GM21515 (cell line): Measurements from ENCODE around the gene NAA35.
"Not testable (repeated sequence)": the region's sequence is repeated elsewhere in the genome, so short reads cannot be mapped to it uniquely, and the experiment has no call there.

Source experiments
- ATAC-seq: cut with Tn5 transposase; IDR thresholded peaks from one replicate; pipeline ENCODE4 v1.9.1; 2021; ENCODE audit not compliant: unreplicated experiment

NAA35 gene

DNA sequence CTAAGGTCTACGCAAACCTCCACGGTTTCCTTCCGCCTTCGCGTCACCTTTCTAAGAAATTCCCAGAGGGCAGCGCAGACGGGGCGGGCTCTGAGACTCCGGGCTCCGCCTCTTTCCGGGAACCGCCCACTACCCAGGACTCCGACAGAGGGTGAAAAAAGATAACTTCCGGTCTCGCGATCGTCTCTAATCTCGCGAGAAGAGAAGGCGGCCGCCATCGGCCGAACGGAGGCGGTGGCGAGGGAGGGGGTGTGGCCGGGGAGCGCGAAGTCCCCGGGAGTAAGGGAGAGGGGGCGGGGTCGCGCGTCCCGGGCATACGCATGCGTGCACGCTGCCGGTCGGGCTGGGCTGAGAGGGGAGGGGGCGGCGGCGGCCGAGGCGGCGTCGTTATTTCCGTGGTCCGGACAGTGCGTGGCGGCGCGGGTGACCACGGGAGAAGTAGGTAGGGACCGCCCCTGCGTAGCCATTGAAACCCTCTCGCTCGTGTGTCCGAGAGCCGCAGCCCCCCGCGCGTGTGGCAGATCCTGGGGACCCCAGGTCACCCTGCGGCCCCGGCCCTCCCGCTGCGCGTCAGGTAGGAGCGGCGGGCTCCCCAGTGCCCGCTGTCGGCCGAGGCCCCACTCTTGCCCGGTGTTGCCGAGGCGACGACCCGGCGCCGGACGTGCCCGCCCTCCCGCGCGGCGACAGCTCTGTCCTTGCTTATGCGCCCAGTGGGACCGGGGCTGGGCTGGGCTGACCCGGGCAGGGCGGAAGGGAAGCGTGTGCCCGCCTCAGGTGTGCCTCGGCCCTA, at the start of gene NAA35:
TSS of gene NAA35 (plus strand) at position 315 of the 790 bp plus-strand sequence. CDS start 1,014 bp downstream, outside the sequence.
- ATAC-seq: peak; percentile 93

DNA sequence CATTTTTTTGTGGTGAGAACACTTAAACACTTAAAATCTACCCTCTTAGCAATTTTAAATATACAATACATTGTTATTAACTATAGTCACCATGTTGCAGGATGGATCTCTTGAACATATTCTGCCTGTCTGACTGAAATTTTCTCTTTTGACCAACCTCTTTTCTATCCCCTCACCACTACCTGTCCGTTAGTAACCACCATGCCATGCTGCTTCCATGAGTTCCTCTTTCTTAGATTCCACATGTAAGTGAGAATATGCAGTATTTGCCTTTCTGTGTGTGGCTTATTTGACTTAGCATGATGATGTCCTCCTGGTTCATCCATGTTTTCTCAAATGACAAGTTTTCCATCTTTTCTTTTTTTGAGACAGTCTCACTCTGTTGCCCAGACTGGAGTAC, 48.5 kb upstream of the NAA35 start:
- ATAC-seq: no peak

DNA sequence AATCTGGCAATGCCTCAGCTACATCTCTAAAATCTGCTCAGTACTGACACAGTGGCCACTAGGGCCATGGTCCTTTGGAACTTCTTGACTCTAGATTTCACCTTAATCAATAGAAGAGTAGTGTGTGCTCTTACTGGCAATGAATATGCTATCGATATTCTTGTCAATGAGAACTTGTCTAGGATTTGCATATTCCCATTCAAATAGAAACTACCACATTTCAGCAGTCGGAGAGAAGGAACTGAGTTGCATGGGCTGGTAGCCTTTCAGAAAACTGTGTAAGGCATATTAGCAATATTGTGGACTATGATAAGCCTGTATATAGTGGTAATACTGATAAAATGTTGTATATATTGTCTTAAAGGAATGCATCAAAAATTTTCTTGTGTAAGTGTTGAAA, 45.3 kb upstream of the NAA35 start:
- no peak for ATAC-seq

DNA sequence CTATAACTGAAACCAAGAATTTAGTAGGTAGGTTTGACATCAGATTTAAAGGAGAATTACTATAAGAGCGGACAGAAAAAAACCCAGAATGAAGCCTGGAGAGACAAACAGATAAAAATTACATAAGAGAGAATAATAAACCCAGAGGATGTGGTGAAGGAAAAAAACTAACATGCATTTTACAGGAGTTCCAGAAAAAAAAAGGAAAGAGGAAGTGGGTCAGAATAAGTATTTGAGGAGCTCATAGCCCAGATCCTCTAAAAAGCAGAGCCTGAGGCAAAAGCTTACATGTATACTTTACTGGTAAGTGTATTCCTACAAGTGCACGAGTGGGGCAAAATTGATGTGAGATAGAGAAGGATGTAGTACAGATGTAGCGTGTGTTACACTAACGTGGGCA, 43.1 kb upstream of the NAA35 start:
- ATAC-seq: no peak

DNA sequence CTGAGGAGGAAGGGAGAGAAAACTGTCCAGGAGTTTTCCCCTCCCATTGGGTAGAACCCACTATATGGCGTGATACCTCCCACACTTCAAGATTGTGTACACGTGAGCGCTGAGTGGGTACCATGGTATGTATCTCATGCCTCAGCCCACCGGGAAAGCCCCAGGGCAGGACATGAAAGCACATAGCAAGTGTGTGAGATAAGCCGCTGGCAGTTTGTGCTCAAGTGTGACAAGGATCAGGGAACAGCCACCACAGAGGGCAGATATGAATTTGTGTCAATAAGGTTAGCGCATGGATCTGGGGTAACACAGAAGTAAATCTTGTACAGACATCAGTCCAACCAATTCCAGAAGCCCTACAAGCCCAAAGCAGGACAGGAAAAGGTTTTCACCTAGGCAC, 42.6 kb upstream of the NAA35 start:
- no peak for ATAC-seq

DNA sequence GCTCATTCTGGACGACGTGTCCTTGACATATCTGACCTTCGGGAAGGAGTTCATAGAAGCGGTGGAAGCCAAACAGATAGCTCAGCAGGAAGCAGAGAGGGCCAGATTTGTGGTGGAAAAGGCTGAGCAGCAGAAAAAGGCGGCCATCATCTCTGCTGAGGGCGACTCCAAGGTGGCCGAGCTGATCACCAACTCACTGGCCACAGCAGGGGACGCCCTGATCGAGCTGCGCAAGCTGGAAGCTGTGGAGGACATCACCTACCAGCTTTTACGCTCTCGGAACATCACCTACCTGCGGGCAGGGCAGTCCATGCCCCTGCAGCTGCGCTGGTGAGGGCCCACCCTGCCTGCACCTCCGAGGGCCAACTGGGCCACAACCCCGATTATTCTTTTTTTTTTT, 41.6 kb upstream of the NAA35 start:
- no peak for ATAC-seq

DNA sequence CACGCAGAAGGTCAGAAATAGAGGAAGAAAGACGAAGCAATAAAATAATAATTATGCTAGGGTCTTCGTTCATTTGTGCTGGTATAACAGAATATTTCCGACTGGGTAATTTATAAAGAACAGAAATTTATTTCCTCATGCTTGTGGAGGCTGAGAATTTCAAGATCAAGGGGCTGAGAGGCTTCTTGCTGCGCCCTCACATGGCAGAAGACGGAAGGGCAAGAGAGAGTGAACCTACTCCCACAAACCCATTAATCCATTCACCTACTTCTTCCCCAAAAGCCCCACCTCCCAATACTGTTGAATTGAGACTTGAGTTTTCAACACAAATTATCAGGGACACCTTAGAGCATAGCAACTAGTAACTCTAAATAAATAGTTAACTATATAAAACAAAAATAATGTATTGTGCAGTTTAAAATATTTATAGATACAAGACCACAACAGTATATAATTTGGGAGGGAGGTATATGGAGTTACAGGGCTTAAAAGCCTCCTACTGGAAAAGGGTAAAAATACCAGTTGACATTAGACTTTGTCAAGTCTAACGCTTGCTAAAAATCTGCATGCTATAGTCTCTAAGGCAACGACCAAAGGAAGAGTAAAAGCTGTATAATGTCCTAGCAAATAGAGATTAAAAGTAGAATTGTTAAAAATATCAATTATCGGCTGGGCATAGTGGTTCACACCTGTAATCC, 40.3 kb upstream of the NAA35 start:
- no peak for ATAC-seq

DNA sequence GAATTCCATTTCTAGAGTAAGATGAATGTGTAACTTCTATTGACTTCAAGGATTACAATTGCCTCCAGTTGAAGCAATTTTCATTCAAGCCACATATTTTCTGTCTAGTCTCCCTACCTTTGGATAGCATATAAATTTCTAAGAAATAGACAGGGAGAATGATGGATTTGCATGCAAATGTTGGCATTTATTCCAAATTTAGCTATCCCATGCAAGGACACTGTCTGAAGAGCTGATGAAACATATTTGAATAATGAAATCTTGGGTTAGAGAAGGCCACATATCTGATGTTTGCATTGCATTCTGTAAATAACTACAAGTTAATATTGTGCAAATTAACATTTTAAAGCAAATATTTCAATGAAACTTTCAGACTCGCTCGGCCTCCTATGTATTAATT, 36.0 kb upstream of the NAA35 start:
- no peak for ATAC-seq

DNA sequence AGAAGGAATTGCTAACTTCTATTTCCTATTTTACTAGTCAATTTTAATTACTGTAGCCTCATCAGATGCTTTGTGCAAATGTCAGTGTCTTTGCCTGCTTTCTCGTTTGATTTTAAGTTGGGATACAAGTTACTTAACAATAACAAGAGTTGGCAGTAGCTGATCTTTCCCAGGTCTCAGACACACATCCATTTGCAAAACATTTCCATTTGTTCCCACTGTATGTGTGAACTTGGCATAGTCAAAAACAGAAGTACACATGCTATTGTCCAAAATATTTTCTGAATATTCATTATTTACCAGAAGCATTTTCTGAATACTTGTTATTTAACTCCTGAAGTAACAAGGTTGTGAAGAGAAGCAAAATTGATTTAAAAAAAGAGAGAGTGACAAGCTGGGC, 35.0 kb upstream of the NAA35 start:
- ATAC-seq: no peak

DNA sequence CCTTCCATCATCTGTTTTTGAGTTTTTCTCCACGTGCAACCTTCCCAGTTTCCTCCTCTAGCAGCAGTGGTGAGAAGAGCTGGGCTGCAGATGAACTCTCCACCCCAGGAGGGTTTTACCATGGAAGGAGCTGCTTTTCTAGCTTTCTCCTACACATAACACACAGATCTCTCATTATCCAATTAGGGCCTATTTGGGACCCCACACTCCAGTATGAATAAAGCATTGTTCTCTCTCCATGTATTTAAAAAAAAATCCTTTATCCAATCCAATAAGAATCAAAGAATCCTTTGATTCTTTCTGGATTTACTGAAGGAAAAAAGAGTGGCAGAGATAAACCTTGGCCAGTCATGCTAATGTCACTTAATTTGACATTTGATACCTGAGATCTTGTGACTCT, 31.6 kb upstream of the NAA35 start:
- ATAC-seq: no peak

DNA sequence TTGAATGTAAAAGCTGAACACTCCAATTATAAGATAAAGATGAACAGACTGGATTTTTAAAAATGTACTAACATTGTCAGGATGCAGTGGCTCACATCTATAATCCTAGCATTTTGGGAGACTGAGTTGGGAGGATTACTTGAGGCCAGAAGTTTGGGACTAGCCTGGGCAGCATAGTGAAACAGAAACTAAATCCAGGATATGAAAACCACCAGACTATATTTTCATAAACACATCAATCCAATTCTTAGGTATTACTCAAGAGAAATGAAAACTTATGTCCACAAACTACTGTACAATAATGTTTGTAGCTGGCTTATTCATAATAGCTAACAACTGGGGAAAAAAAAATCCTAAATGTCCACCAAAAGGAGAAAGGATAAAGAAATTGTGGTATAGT, 26.8 kb upstream of the NAA35 start:
- ATAC-seq: no peak

DNA sequence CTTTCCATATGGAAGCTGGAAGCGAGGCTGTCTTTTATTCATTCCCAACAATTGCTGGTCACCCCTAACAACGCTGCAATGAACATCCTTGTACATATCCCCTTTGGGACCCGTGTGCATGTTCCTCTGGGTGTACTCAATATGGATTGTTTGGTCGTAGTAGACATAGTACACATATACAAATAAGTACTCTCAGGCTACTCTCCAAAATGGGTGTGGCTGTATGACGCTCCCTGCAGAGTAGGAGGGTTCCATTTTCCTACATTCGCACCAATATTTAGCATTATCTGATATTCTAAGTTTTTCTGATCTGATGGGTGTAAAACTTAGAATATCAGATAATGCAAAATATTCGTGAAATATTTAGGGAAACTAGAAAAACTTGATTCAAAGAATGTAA, 23.2 kb upstream of the NAA35 start:
- ATAC-seq: no peak

DNA sequence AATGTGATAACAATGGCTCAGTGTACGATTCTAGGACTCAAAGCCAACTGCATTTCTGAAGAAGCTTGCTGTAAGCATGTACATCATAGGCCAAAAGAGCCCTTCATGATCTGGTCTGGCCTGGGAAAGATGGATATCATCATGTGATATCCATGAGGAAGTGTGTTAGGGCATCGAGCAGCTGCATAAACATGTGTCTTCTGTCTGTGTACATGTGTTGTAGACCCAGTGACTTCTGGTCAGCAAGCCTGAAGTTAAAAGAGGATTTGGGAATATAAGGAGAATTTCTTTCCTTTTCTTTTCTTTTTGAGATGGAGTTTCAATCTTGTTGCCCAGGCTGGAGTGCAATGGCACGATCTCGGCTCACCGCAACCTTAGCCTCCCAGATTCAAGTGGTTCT, 15.5 kb upstream of the NAA35 start:
- no peak for ATAC-seq

DNA sequence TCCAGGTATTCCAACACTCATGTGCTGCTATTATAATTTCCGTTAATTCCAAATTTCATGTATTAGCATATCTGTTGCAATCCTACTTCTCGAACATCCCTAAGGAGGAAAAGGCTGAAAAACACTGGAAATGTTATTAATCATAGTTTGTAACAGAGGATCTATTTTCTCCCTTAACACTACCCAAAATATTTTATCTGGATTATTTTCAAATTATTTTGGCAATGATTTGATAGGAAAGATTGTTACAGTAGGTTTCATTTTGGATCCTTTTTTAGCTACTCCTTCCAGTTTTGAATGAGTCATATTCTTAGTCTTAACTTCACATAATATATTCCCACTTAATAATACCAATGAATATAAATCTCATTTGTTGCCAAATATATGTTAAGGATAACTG, 13.9 kb upstream of the NAA35 start:
- ATAC-seq: no peak

DNA sequence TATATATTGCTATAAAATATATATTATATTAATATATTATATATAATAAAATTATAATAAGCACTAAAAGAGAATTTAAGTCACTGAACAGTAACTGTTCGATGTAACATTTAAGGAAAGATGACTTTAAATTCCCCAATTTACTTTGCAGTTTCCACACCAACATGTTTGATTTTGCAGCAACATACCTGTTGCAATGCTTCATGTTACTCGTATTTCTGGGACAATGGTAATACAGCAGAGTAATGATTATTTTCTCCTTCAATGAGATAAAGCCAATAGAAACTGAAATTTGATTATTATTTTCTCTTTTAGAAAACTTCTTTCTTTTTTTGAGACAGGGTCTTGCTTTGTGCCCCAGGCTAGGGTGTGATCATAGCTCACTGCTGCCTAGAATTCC, 9.5 kb upstream of the NAA35 start:
- no peak for ATAC-seq

DNA sequence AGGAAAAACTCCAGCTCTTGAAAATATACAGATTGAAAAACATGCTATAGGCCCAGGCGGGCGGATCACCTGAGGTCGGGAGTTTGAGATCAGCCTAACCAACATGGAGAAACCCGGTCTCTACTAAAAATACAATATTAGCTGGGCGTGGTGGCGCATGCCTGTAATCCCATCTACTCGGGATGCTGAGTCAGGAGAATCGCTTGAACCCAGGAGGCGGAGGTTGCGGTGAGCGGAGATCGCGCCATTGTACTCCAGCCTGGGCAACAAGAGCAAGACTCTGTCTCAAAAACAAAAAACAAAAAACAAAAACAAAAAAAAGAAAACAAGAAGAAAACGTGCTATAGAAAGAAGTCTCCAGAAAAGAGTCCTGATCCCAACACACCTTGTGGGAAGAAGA, 5.0 kb upstream of the NAA35 start:
- not testable (repeated sequence) for ATAC-seq

DNA sequence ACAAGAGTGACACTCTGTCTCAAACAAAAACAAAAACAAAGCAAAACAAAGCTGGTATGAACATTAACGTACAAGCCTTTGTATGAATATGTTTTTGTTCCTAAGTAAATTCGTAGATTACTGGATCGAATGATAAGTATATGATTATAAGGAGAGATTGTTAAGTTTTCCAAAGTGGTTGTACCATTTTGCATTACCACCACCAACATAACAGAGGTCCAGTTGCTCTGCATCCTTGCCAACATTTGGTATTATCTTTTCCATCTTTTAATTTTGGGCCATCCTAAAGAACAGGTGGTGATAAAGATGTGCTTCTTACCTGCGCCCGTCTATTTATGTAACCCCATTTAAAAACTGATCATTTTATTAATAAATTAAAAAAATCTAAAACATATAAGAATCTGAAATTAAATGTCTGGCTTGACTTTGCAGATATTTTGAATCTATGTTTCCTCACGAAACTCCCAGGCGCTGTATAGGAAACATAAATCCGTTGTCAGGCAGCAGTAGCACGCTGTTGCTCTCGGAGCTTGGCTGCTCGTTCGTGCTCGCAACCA, 593 bp upstream of the NAA35 start:
- no peak for ATAC-seq

DNA sequence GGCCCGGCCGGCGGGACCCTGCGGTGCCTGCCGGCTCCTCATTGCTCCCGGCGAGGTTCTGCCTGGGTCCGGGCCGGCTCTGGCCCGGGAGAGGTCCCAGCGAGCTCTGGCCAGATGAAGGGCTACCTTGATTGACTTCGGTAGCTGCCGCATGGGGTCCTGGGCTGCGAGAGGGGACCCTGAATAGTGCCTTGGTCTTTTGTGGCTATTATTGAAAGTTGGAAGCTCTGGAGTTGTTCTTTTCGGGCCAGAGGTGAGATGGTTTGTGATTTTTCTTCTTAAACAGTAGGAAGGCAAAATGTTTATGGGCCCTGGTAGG, 635 bp downstream of the NAA35 start:
- ATAC-seq: no peak

DNA sequence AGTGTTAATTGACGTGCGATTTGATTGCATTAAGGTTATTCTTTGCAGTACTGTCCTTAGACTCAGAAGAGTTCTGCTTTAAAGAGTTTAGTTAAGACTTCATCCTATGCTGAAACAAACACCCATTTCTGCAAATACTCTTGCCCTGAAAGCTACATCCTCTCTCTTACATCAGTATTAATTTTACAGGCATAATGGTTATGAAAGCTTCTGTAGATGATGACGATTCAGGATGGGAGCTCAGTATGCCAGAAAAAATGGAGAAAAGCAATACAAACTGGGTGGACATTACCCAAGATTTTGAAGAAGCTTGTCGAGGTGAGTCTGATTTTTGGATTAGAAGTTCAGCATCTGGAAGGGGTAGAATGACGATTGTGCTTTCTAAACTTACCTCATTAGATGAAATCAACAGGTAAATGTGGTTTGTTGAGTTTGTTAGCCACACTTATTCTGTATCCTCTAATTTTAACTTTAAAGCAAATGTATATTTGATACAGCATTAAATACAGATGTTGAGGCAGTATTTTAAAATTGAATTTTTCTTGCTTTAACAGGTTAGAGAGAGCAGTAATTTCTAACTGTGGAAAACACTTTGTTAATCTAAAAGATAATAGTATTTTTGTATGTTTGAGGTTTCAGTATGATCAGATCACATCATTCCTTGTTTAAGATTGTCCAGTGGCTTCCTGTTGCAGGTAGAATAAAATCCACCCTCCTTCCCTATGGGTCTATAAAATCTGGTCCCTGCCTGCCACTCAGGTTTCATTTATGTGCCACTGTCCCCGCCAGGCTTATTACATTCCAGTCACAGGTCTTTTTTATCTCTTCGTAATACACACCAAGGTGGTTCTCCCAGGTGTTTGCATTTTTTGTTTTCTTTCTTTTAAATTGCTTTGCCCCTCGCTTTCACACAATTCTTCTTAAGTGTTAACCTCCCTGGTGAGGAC, 1.3 kb downstream of the NAA35 start:
- ATAC-seq: no peak

DNA sequence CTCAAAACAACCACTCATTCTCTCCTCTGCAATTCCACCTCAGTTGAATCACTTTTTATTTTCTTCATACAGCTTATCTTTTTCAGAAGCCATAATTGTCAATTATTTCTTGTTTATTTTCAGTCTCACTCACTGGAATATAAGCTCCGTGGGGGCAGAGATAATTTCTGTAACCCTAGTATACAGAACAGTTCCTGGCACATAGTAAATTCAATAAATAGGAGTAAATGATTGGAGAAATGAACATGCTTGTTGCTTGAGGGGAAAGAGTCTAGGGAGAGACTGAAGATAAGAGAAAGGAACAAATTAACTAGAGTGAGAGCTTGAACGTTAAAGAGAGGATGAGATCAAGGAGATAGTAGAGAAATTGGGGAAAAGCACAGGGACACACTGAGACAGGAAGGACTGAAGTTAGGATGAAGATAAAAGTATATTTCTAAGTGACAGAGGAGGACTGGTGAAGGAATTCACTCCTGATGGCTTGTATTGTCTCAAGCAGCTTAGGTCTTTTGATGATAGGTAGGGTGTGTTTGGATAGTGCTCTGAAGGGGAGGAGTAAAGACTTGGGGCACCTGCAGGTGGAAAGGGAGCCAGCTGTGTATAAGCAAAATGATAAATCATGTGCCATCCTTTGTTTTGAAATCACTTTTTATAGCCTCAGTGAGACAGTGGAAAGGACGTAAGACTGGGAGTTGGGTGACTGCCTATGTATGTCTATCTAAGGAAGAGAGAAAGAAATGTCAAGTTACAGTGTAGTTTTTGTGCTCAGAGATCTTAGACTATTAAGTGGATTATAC, 2.2 kb downstream of the NAA35 start:
- no peak for ATAC-seq
